ENCODE measurements around the gene CEACAM16. TPM values are rescaled to one million over a fixed set of nuclear protein-coding genes. Genes with fewer than 3 reads are reported as not detected.

Gene CEACAM16
- total RNA-seq, 2 donors from 2014 or later = not detected

- WGBS, 2 experiments (ENCODE audit: insufficient coverage in 1 of 2, insufficient read length in 1 of 2) = 85 to 88% methylated on average over 2 to 9 of the region's 10 CpGs
- Histone ChIP-seq H3K27ac (ENCODE audit: low read depth, low read length) (no peak overlapping the region), H3K36me3 (ENCODE audit: control insufficient read depth, insufficient read depth, low read length) (peaks cover 4% of the 10 kb centered on the region), H3K4me3 (ENCODE audit: low read length) (no peak overlapping the region), H3K9me3 (ENCODE audit: control insufficient read depth, low read length) (no peaks in the 10 kb centered on the region), H3K9ac (ENCODE audit: extremely low read depth, low read length, poor library complexity, severe bottlenecking) (no peak overlapping the region), H3K27me3 (ENCODE audit: control insufficient read depth, insufficient read depth, low read length, poor library complexity, severe bottlenecking) (peaks cover 36% of the 10 kb centered on the region), H3K4me1 (ENCODE audit: control insufficient read depth, insufficient read depth, low read length) (peaks cover 4% of the 10 kb centered on the region)
- no peak for DNase-seq
- H3K9me3 Mint-ChIP-seq = no peaks in the 10 kb centered on the region
- TF ChIP-seq, protein P1, sequence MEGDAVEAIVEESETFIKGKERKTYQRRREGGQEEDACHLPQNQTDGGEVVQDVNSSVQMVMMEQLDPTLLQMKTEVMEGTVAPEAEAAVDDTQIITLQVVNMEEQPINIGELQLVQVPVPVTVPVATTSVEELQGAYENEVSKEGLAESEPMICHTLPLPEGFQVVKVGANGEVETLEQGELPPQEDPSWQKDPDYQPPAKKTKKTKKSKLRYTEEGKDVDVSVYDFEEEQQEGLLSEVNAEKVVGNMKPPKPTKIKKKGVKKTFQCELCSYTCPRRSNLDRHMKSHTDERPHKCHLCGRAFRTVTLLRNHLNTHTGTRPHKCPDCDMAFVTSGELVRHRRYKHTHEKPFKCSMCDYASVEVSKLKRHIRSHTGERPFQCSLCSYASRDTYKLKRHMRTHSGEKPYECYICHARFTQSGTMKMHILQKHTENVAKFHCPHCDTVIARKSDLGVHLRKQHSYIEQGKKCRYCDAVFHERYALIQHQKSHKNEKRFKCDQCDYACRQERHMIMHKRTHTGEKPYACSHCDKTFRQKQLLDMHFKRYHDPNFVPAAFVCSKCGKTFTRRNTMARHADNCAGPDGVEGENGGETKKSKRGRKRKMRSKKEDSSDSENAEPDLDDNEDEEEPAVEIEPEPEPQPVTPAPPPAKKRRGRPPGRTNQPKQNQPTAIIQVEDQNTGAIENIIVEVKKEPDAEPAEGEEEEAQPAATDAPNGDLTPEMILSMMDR (conservative IDR thresholded peaks at IDR 0.05) = no peak
- no peaks in the 10 kb centered on the region for H3K36me3 Mint-ChIP-seq (ENCODE audit: low read depth)
- no peak overlapping the region for H3K27ac Mint-ChIP-seq
- H3K27me3 Mint-ChIP-seq (ENCODE audit: insufficient read depth) = peaks cover 68% of the 10 kb centered on the region
- H3K4me3 Mint-ChIP-seq = no peak overlapping the region
- H3K4me1 Mint-ChIP-seq = peaks cover 8% of the 10 kb centered on the region
Measured at GRCh38 chr19:44759083-44759804, 60.3 kb downstream of the CEACAM16 start.

Small RNAs within 50 kb of the gene (microRNA-seq; reads per million reads assigned to microRNA genes)
- gene MIR4531 (ENCODE audit: borderline microRNAs expressed) (not detected), gene MIR8085 (ENCODE audit: borderline microRNAs expressed) (not detected)

Other genes starting within 250 kb of the CEACAM16 start
- gene ZNF180, start 198.6 kb upstream of the CEACAM16 start, total RNA-seq = 10 to 100 TPM in 1 of 2 donors, 1 to 10 TPM in 1; 10.0 to 12.9 TPM
- not detected for gene CEACAM20, start 169.5 kb upstream of the CEACAM16 start, total RNA-seq
- gene IGSF23, start 85.6 kb upstream of the CEACAM16 start, total RNA-seq = not detected
- 10 to 100 TPM; 21.2 to 31.6 TPM for gene PVR, start 55.2 kb upstream of the CEACAM16 start, total RNA-seq
- 1 to 10 TPM; 2.2 to 2.8 TPM for gene CEACAM19, start 27.7 kb upstream of the CEACAM16 start, total RNA-seq
- 1 to 10 TPM; 1.8 to 6.2 TPM for gene BCL3, start 49.6 kb downstream of the CEACAM16 start, total RNA-seq
- gene CBLC, start 78.7 kb downstream of the CEACAM16 start, total RNA-seq = 10 to 100 TPM in 1 of 2 donors, 1 to 10 TPM in 1; 6.6 to 15.5 TPM
- 10 to 100 TPM; 62.9 to 64.0 TPM for gene BCAM, start 110.0 kb downstream of the CEACAM16 start, total RNA-seq
- 100 to 1,000 TPM; 248 to 260 TPM for gene NECTIN2, start 147.1 kb downstream of the CEACAM16 start, total RNA-seq
- gene TOMM40, start 192.1 kb downstream of the CEACAM16 start, total RNA-seq = 10 to 100 TPM; 88.1 to 93.8 TPM
- gene APOE, start 206.6 kb downstream of the CEACAM16 start, total RNA-seq = 1,000 to 10,000 TPM; 2,216 to 2,598 TPM
- gene APOC1, start 215.5 kb downstream of the CEACAM16 start, total RNA-seq = 1,000 to 10,000 TPM in 1 of 2 donors, 100 to 1,000 TPM in 1; 914 to 1,040 TPM
- gene APOC4, start 243.1 kb downstream of the CEACAM16 start, total RNA-seq = not detected
- gene APOC2, start 246.9 kb downstream of the CEACAM16 start, total RNA-seq = under 1 TPM in 1 of 2 donors, not detected in 1; 0.70 TPM

Measured in endodermal cell (in vitro differentiated cells).